Activated T-helper 1 cell treated with anti-CD3 and anti-CD28 coated beads, Interleukin-12 subunit alpha, Interleukin-12 subunit beta, Interleukin-2, Interleukin-4 antibody, amounts not matched to agents 30 ng/mL and 10 ng/mL and 1 ng/mL, durations not matched to agents 14 hours and 24 hours and 36 hours (primary cell): ENCODE results near the gene WDFY2. TPM values are rescaled to one million over a fixed set of nuclear protein-coding genes. Genes with fewer than 3 reads are reported as not detected.
A peak's percentile ranks its signal among the peaks of the same experiment; 100 is the strongest.

Experiments used
- DNase-seq: peaks from one replicate; pipeline ENCODE4 v3.0.0; 2021; ENCODE audit warnings: low spot score
- H3K27ac Mint-ChIP-seq: one replicate; pipeline ENCODE4 v1.8.0; 2021; ENCODE audit warnings: mild to moderate bottlenecking, mixed read lengths
- H3K27me3 Mint-ChIP-seq: one replicate; pipeline ENCODE4 v1.8.0; 2022; ENCODE audit warnings: mild to moderate bottlenecking, moderate library complexity, mixed read lengths; ENCODE audit not compliant: insufficient read depth
- H3K36me3 Mint-ChIP-seq: one replicate; pipeline ENCODE4 v1.8.0; 2021; ENCODE audit warnings: low read depth, mixed read lengths
- H3K4me1 Mint-ChIP-seq: one replicate; pipeline ENCODE4 v1.8.0; 2021; ENCODE audit warnings: low read depth, mixed read lengths
- H3K4me3 Mint-ChIP-seq: one replicate; pipeline ENCODE4 v1.8.0; 2021; ENCODE audit warnings: mild to moderate bottlenecking, moderate library complexity, mixed read lengths
- H3K9me3 Mint-ChIP-seq: one replicate; pipeline ENCODE4 v1.8.0; 2021; ENCODE audit warnings: mixed read lengths
- intact Hi-C: fragments of 100-400 bp; cut with micrococcal nuclease; formaldehyde crosslinking; loops from one replicate; pipeline ENCODE4 v1.15.1; 2024
- total RNA-seq: library from RNA; stranded (reverse); gene quantifications from 2 replicates; pipeline ENCODE4 v1.2.3, GENCODE V29; 2022

The WDFY2 gene
- total RNA-seq, 1 donor from 2014 or later: 7.5 TPM

DNA sequence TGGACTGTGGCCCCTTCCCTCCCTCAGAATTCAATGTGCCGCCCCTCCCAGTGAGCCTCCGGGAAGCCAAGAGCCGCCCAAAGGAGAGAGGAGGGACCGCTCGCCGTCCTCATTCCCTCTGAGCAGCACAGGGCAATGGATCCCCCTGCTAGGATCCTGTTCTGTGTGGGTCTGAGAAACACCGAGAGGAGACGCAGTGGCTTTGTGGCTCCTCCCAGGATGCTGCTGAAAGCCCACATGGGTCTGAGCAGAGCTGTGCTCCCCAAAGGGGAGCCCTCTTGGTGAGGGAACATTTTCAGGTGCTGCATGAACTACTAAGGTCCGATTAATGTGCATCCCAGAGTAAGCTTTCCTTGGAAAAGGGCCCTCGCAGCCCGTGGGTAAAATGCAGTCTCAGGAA, 189.3 kb downstream of the WDFY2 start:
- Mint-ChIP-seq H3K4me1 (no peaks in the 10 kb centered on the region), H3K4me3 (no peak overlapping the region)

GRCh38 chr13:51776179-51776578, 191.9 kb downstream of the WDFY2 start:
- DNase-seq: no peak
- Mint-ChIP-seq H3K27ac (no peak overlapping the region), H3K9me3 (no peaks in the 10 kb centered on the region), H3K36me3 (no peaks in the 10 kb centered on the region), H3K4me3 (no peak overlapping the region), H3K27me3 (no peaks in the 10 kb centered on the region), H3K4me1 (no peaks in the 10 kb centered on the region)
- intact Hi-C loops: no loop called here

More for the DNA sequence above, 189.3 kb downstream of the WDFY2 start:
- Mint-ChIP-seq H3K27me3 (no peaks in the 10 kb centered on the region), H3K27ac (no peak overlapping the region), H3K9me3 (no peaks in the 10 kb centered on the region), H3K36me3 (no peaks in the 10 kb centered on the region)
- DNase-seq: no peak
- intact Hi-C loops: no loop called here

- H3K36me3 Mint-ChIP-seq: no peaks in the 10 kb centered on the region
- H3K27me3 Mint-ChIP-seq: no peaks in the 10 kb centered on the region
- H3K4me1 Mint-ChIP-seq: no peaks in the 10 kb centered on the region
- H3K27ac Mint-ChIP-seq: no peak overlapping the region
- DNase-seq: no peak
- H3K4me3 Mint-ChIP-seq: no peak overlapping the region
- intact Hi-C loops: no loop called here
- H3K9me3 Mint-ChIP-seq: no peaks in the 10 kb centered on the region
Observed at GRCh38 chr13:51777921-51778320, 193.7 kb downstream of the WDFY2 start.

DNA sequence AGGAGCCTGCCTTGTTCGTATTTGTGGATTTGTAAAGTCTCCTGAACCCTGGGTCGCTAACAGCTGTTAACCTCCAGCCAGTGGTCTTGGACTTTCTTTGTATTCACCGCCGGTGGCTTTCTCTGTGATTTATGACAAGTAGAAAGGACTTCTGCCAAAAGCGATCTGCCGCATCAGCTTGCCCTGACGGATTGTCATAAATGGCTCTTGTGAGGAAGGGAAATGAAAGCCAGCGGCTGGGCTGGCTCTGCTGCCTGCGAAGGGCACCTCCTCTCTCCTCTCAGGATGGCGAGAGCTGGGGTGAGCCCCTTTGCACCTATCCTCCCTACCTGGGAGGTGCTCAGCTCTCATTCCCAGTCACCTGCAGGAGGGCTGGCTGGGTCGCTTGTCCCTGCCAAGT, 194.1 kb downstream of the WDFY2 start:
- DNase-seq: no peak
- Mint-ChIP-seq H3K4me3 (no peak overlapping the region), H3K9me3 (no peaks in the 10 kb centered on the region), H3K27me3 (no peaks in the 10 kb centered on the region), H3K27ac (no peak overlapping the region), H3K36me3 (no peaks in the 10 kb centered on the region), H3K4me1 (no peaks in the 10 kb centered on the region)
- intact Hi-C loops: no loop called here

GRCh38 chr13:51780099-51780498, 195.8 kb downstream of the WDFY2 start:
- no peak overlapping the region for H3K27ac Mint-ChIP-seq
- H3K36me3 Mint-ChIP-seq: no peaks in the 10 kb centered on the region
- H3K4me3 Mint-ChIP-seq: no peak overlapping the region
- H3K4me1 Mint-ChIP-seq: no peaks in the 10 kb centered on the region
- no peaks in the 10 kb centered on the region for H3K9me3 Mint-ChIP-seq
- DNase-seq: no peak
- H3K27me3 Mint-ChIP-seq: no peaks in the 10 kb centered on the region
- intact Hi-C loops: no loop called here

DNA sequence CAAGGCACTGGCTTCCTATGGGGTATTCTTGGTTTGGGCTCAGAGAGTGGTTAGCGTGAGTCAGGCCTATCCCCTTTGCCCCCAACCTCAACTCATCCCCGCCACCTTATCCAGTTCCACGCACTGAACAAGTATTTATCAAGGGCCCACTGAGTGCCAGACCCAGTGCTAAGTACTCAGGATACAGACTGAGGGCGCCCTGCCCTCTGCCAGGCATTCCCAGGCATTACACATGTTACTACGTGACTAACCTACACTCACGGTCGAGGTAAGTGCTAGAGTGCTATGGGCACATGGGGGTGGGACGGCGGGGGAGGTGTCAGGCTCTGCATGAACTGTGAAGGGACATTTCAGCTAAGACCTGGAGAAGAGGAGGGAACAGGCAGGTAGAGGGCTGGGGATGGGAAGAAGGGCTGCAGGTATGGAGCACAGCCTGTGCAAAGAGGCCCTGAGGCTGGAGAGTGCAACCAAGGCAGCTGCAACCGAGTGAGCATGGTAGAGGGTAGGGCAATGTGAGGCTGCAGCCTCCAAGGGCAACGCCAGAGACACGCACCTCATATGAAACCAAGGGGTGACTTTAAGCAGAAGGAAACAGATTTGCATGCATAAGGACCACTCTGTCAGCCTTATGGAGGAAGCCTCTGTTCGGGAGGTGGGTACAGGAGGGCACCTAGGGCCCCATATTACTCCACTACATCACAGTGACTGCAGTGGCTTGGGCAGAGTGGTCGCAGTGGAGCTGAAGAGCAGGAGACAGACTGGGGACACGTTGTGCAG, 197.2 kb downstream of the WDFY2 start:
- H3K36me3 Mint-ChIP-seq: no peaks in the 10 kb centered on the region
- H3K4me3 Mint-ChIP-seq: no peak overlapping the region
- intact Hi-C loops: no loop called here
- DNase-seq: no peak
- H3K27me3 Mint-ChIP-seq: no peaks in the 10 kb centered on the region
- H3K27ac Mint-ChIP-seq: no peak overlapping the region
- H3K9me3 Mint-ChIP-seq: no peaks in the 10 kb centered on the region
- no peaks in the 10 kb centered on the region for H3K4me1 Mint-ChIP-seq

DNA sequence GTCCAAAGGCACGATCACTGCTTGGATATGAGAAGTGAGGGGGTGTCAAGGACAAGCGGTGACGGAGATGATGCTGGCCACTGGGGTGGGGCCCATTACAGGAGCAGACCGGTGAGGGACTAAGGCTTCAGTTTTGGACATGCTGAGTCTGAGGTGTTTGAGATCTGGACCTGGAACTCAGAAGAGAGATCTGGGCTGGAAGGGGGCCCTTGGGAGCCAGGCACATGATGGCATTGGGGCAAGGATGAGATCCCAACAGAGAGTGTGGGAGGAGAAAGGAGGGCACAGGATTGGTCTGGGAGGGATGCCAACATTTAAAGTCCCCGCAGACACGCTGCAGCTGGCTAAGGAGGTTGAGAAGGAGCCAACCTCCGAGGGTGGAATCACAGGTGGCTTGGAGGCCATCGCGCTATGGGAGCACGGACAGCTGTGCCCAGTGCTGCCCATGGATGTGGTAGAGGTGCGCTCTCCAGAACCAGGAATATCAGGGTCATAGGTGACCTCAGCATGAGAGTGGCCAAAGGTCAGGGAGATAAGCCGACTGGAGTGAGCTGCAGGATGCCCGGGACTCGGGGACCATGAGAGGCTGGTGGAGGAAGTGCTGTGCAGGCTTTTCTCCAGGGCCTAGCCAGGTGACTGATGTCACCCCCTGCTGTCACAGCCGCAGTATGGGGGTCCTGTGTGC, 197.9 kb downstream of the WDFY2 start:
- intact Hi-C loops: no loop called here
- Mint-ChIP-seq H3K4me1 (no peaks in the 10 kb centered on the region), H3K27ac (no peak overlapping the region), H3K4me3 (no peak overlapping the region), H3K36me3 (no peaks in the 10 kb centered on the region), H3K27me3 (no peaks in the 10 kb centered on the region), H3K9me3 (no peaks in the 10 kb centered on the region)
- DNase-seq: no peak

- Mint-ChIP-seq H3K9me3 (no peaks in the 10 kb centered on the region), H3K4me1 (no peaks in the 10 kb centered on the region), H3K4me3 (no peak overlapping the region), H3K27ac (no peak overlapping the region), H3K36me3 (no peaks in the 10 kb centered on the region), H3K27me3 (no peaks in the 10 kb centered on the region)
- no peak for DNase-seq
- intact Hi-C loops: no loop called here
Observed at GRCh38 chr13:51783428-51784094, 199.3 kb downstream of the WDFY2 start.

GRCh38 chr13:51784097-51784496, 199.8 kb downstream of the WDFY2 start:
- no peak overlapping the region for H3K27ac Mint-ChIP-seq
- H3K27me3 Mint-ChIP-seq: no peaks in the 10 kb centered on the region
- no peaks in the 10 kb centered on the region for H3K4me1 Mint-ChIP-seq

DNA sequence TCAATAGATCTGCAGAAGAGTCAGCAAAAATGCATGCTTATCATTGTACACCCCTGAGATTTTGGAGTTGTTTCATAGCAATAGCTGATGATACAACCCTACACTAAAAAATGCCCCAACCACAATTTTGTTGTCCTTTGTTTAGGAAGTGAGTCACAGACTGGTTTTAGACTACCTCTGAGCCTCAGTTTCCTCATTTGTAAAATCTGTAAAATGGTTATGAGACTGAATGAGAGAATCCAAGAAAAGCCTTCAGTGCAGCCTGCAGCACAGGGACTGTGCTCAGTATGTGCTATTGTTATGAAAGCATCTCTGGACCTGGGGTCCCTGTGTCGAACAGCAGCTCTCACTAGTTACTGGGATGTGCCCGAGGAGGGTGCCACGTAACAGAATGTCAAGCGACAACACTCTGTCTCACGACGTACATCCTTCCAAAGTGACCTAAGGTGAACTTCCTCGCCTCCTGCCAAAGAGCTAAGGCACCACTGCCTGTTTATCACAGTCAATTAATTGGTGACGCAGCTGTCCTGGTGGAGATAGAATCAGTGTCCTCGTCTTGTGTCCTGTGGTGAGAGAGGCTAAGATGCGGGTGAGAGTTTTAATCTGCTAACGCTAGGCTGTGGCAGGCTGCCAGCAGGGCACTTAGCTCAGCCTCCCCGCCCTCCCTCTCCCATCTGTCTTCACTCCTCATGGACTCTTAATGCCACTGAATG, 201.6 kb downstream of the WDFY2 start:
- DNase-seq: no peak
- intact Hi-C loops: no loop called here
- peaks cover 3% of the 10 kb centered on the region for H3K36me3 Mint-ChIP-seq
- H3K4me3 Mint-ChIP-seq: no peak overlapping the region
- H3K4me1 Mint-ChIP-seq: no peaks in the 10 kb centered on the region
- H3K9me3 Mint-ChIP-seq: no peaks in the 10 kb centered on the region
- no peak overlapping the region for H3K27ac Mint-ChIP-seq
- H3K27me3 Mint-ChIP-seq: no peaks in the 10 kb centered on the region

More at GRCh38 chr13:51784097-51784496, 199.8 kb downstream of the WDFY2 start:
- no peak for DNase-seq
- H3K9me3 Mint-ChIP-seq: no peaks in the 10 kb centered on the region
- H3K4me3 Mint-ChIP-seq: no peak overlapping the region
- H3K36me3 Mint-ChIP-seq: no peaks in the 10 kb centered on the region
- intact Hi-C loops: no loop called here

DNA sequence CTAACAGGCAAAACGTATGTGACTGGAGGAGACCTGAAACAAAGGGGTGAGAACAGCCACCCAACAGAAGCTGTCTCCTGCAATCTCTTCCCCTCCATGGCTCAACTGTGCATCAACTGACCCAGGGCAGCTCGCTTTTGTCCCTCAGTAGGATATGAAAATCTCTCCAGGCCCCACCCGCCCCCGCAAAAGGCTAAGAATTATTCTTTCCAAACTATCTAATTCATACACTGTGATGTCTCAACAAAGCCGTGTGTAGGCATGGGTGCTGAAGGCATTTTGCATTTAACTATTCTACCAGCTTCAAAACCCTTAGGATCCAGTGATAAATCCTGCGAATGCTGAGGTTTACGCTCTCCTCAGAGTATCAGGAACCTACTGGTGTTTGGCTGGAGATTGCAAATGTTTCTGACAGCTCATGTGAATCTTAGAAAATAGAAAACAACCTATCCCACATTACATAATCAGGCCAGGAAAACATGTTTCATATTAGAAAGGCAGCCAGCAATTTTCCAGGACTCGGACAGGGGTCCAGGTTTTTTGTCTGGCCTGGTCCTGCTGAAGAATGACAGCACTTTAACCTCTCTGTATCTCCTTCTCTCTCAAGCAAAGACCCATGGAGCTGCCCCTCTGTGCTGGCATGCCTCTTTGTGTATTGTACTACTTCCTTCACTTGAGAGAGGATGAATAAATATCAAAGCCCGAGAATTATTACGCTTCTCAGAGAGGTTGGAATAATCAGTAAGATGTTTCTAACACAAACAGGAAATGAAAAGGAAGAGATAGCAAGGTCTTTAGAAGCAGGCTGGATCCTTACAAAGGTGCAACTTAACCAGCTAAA, 202.4 kb downstream of the WDFY2 start:
- Mint-ChIP-seq H3K4me3 (no peak overlapping the region), H3K9me3 (no peaks in the 10 kb centered on the region), H3K36me3 (peaks cover 3% of the 10 kb centered on the region), H3K27ac (no peak overlapping the region), H3K27me3 (no peaks in the 10 kb centered on the region), H3K4me1 (no peaks in the 10 kb centered on the region)
- intact Hi-C loops: no loop called here
- no peak for DNase-seq

- Mint-ChIP-seq H3K27ac (peak overlapping the region; percentile 46), H3K4me1 (peaks cover 31% of the 10 kb centered on the region), H3K36me3 (peaks cover 11% of the 10 kb centered on the region), H3K9me3 (no peaks in the 10 kb centered on the region), H3K27me3 (no peaks in the 10 kb centered on the region), H3K4me3 (no peak overlapping the region)
- peak; percentile 27 for DNase-seq
- intact Hi-C loops: loop anchor here (2.0 kb wide), 1 partner anchor 29 kb away; no protein-coding TSS in a partner anchor
Observed at GRCh38 chr13:51793570-51794271, 209.5 kb downstream of the WDFY2 start.
